Neutrophil (primary cell): Measurements from ENCODE around the gene L3MBTL4.

Experiments used
- H3K27ac ChIP-seq: fragments of 200-600 bp; sonication (generic); 2 replicates; pipeline ENCODE4 v1.5.1; 2016; ENCODE audit warnings: mild to moderate bottlenecking, moderate library complexity
- H3K27me3 ChIP-seq: fragments of 200-600 bp; sonication (generic); 2 replicates; pipeline ENCODE4 v1.6.0; 2016; ENCODE audit warnings: mild to moderate bottlenecking
- H3K36me3 ChIP-seq: fragments of 200-600 bp; sonication (generic); 2 replicates; pipeline ENCODE4 v1.5.1; 2017
- H3K4me1 ChIP-seq, 2 experiments: fragments of 200-600 bp in 1 of 2; sonication (generic) in 1 of 2; 1 replicate in 1 of 2; 2 replicates in 1 of 2; pipeline versions ENCODE4 v1.5.1 to v1.6.1; 2013 to 2016; ENCODE audit warnings: low read depth in 1 of 2, low read length in 1 of 2, mild to moderate bottlenecking in 1 of 2, moderate library complexity in 1 of 2; ENCODE audit not compliant: control insufficient read depth in 1 of 2, insufficient read depth in 1 of 2
- H3K4me3 ChIP-seq, 2 experiments: fragments of 200-600 bp in 1 of 2; sonication (generic) in 1 of 2; 1 replicate in 1 of 2; 2 replicates in 1 of 2; pipeline ENCODE4 v1.5.1; 2013 to 2016; ENCODE audit warnings: low read depth in 1 of 2, low read length in 1 of 2, mild to moderate bottlenecking in 1 of 2, moderate library complexity in 1 of 2
- H3K9me3 ChIP-seq: fragments of 200-600 bp; sonication (generic); 2 replicates; pipeline ENCODE4 v1.5.1; 2016
- TF ChIP-seq, protein P1 (sequence below): fragments of 200-600 bp; sonication (generic); IDR thresholded peaks from 2 replicates; pipeline ENCODE4 v1.5.1; 2016; ENCODE audit warnings: antibody characterized with exemption

Gene L3MBTL4

DNA sequence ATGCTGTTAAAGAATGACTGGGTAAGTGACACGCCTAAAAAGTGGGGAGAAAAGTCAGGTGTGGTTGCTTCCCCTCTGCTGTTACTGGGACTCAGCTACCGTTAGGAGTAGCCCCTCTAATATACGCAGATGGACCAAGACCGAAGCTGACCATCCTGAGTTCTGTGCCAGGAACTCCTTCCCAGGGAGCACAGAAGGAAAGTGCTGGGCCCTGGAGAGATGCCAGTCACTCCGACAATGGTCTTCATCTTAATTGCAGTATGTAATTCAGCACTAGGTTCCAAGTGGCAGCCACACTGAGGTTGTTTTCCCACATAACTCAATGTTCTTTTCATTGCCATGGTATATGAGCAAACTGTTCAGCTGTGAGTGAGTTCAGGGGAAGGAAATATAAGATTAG, 499.8 kb downstream of the L3MBTL4 start:
- Histone ChIP-seq H3K36me3 (no peaks in the 10 kb centered on the region), H3K27me3 (no peaks in the 10 kb centered on the region), H3K9me3 (no peaks in the 10 kb centered on the region), H3K4me3 (no peak overlapping the region), H3K27ac (no peak overlapping the region), H3K4me1 (no peaks in the 10 kb centered on the region)
- TF ChIP-seq, protein P1, sequence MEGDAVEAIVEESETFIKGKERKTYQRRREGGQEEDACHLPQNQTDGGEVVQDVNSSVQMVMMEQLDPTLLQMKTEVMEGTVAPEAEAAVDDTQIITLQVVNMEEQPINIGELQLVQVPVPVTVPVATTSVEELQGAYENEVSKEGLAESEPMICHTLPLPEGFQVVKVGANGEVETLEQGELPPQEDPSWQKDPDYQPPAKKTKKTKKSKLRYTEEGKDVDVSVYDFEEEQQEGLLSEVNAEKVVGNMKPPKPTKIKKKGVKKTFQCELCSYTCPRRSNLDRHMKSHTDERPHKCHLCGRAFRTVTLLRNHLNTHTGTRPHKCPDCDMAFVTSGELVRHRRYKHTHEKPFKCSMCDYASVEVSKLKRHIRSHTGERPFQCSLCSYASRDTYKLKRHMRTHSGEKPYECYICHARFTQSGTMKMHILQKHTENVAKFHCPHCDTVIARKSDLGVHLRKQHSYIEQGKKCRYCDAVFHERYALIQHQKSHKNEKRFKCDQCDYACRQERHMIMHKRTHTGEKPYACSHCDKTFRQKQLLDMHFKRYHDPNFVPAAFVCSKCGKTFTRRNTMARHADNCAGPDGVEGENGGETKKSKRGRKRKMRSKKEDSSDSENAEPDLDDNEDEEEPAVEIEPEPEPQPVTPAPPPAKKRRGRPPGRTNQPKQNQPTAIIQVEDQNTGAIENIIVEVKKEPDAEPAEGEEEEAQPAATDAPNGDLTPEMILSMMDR, result no peak

DNA sequence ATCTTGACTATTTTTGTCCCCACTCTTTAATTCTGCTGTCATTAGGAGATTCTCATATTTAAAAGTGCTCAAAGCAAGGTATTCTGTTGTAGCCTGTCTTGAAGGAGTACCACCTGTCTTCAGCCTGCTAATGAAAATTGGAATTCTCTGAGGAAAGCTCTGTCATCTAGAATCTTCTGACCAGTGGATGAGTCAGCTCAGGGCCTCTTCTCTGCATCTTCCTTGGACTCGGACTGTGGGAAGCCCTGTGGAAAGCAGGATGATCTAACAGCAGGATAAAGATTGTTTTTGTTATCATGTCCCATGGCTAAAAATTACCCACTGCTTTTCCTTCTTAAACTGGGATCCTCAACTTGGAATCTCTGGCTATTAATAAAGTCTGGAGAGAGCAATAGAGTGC, 500.7 kb downstream of the L3MBTL4 start:
- no peak overlapping the region for H3K27ac ChIP-seq
- no peak overlapping the region for H3K4me3 ChIP-seq
- no peaks in the 10 kb centered on the region for H3K4me1 ChIP-seq
- TF ChIP-seq, protein P1, result no peak
- H3K27me3 ChIP-seq, result no peaks in the 10 kb centered on the region
- no peaks in the 10 kb centered on the region for H3K36me3 ChIP-seq
- no peaks in the 10 kb centered on the region for H3K9me3 ChIP-seq

DNA sequence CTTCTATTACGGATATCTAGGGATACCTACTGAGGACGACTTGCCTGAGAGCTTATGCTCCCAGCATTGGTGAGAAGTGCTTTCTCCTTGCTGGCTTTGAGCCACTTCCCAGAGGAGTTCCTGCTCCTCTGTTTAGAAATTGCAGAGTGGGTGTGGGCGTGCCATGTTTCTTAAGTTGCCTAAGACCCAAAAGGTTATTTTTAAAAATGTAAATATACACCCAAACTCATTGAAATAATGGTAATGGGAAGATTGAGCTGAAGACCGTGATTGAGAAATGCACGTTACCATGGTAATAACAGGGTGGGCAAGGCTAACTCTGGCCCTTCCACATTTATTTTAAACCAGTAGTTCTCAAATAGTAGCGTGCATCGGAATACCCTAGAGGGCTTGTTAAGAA, 502.1 kb downstream of the L3MBTL4 start:
- no peaks in the 10 kb centered on the region for H3K9me3 ChIP-seq
- no peak overlapping the region for H3K4me3 ChIP-seq
- H3K27ac ChIP-seq, result no peak overlapping the region
- TF ChIP-seq, protein P1, result no peak
- no peaks in the 10 kb centered on the region for H3K4me1 ChIP-seq
- no peaks in the 10 kb centered on the region for H3K36me3 ChIP-seq
- H3K27me3 ChIP-seq, result no peaks in the 10 kb centered on the region

DNA sequence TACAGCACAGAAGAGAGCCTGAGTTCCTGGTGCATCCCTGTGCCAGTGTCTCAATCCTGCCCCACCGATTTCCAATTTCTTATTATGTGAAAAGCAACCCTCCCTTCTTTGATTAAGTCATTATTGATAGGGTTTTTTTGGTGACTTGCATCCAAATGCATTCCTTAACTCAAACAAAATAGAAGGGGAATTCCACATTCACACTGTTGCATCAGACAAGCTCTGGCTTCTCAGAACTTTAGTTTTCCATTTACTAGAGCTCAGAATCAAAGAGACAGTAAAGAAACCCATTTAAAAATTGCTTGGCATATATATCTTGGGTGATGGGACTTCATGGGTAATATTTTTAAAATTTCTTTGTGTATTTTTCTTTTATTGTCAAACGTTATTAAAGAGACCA, 505.6 kb downstream of the L3MBTL4 start:
- no peaks in the 10 kb centered on the region for H3K9me3 ChIP-seq
- H3K27me3 ChIP-seq, result peaks cover 6% of the 10 kb centered on the region
- no peak overlapping the region for H3K4me3 ChIP-seq
- no peak overlapping the region for H3K27ac ChIP-seq
- H3K4me1 ChIP-seq, result no peaks in the 10 kb centered on the region
- TF ChIP-seq, protein P1, result no peak
- H3K36me3 ChIP-seq, result no peaks in the 10 kb centered on the region
